Thoracic aorta (tissue), 2 donors: ENCODE measurements around the gene PDGFRB. TPM values are rescaled to one million over a fixed set of nuclear protein-coding genes. Genes with fewer than 3 reads are reported as not detected.

Experiments
- ATAC-seq: fragments of 150-250 bp; one replicate; pipeline ENCODE4 v1.8.0; 2017; ENCODE audit warnings: low read depth; ENCODE audit not compliant: insufficient number of reproducible peaks, low FRiP score
- DNase-seq: peaks from one replicate; pipeline ENCODE4 v3.0.0-alpha.2; 2020; ENCODE audit warnings: low spot score
- H3K27ac ChIP-seq, 2 donors: fragments of 200-600 bp; sonication (generic); 1 replicate in 1 of 2; 2 replicates in 1 of 2; pipeline ENCODE4 v1.5.1; 2016; ENCODE audit warnings: mild to moderate bottlenecking in 2 of 2, moderate library complexity in 2 of 2
- H3K27me3 ChIP-seq: fragments of 200-600 bp; sonication (generic); replicated peaks from 2 replicates; pipeline ENCODE4 v1.6.0; 2016; ENCODE audit warnings: mild to moderate bottlenecking; ENCODE audit not compliant: insufficient read depth
- H3K36me3 ChIP-seq: fragments of 200-600 bp; sonication (generic); one replicate; pipeline ENCODE4 v1.5.1; 2016
- H3K4me1 ChIP-seq, 2 donors: fragments of 200-600 bp; sonication (generic); 1 replicate in 1 of 2; 2 replicates in 1 of 2; pipeline versions ENCODE4 v1.5.1 to v1.6.0; 2016; ENCODE audit warnings: low read depth in 2 of 2, mild to moderate bottlenecking in 1 of 2; ENCODE audit not compliant: control insufficient read depth in 1 of 2
- H3K4me3 ChIP-seq: fragments of 200-600 bp; sonication (generic); 2 replicates; pipeline ENCODE4 v1.5.1; 2016; ENCODE audit warnings: mild to moderate bottlenecking
- H3K9me3 ChIP-seq: fragments of 200-600 bp; sonication (generic); 2 replicates; pipeline ENCODE4 v1.5.1; 2016
- total RNA-seq, 2 donors: library from RNA; depleted of rRNA; stranded (reverse); fragments of >200 nt; gene quantifications; one replicate each; pipeline versions ENCODE4 v1.1.0 to v1.2.3, GENCODE V29; 2016
- TF ChIP-seq, protein P1 (sequence below): fragments of 200-600 bp; sonication (generic); IDR thresholded peaks from one replicate; pipeline ENCODE4 v1.5.1; 2019; ENCODE audit warnings: antibody characterized with exemption

Gene PDGFRB
- total RNA-seq, 2 donors from 2014 or later, result 362 to 421 TPM

DNA sequence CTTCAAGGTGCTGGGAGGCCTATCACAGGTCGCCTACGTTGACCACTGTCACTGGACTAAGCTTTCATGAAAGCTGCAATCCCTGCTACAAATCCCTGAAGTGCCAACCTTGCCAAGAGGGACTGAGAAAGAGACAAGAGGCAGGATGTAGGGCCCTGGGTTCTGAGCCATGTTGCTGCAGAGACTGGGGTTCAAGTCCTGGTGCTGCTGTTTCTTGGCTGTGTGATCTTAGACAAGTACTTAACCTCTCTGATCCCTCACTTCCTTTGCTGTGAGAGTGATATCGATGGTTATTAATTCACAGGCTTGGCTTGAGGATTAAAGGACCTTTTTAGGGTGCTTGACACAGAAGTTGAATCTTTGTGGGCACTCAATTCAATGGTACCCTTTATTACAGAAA, 84.8 kb downstream of the PDGFRB start:
- H3K36me3 ChIP-seq, result no peaks in the 10 kb centered on the region
- H3K4me1 ChIP-seq, result peaks cover 0 to 6% of the 10 kb centered on the region in 2 donors
- no peak overlapping the region for H3K4me3 ChIP-seq
- ATAC-seq (no peak), DNase-seq (no peak)
- H3K9me3 ChIP-seq, result no peaks in the 10 kb centered on the region
- no peaks in the 10 kb centered on the region for H3K27me3 ChIP-seq
- TF ChIP-seq, protein P1, sequence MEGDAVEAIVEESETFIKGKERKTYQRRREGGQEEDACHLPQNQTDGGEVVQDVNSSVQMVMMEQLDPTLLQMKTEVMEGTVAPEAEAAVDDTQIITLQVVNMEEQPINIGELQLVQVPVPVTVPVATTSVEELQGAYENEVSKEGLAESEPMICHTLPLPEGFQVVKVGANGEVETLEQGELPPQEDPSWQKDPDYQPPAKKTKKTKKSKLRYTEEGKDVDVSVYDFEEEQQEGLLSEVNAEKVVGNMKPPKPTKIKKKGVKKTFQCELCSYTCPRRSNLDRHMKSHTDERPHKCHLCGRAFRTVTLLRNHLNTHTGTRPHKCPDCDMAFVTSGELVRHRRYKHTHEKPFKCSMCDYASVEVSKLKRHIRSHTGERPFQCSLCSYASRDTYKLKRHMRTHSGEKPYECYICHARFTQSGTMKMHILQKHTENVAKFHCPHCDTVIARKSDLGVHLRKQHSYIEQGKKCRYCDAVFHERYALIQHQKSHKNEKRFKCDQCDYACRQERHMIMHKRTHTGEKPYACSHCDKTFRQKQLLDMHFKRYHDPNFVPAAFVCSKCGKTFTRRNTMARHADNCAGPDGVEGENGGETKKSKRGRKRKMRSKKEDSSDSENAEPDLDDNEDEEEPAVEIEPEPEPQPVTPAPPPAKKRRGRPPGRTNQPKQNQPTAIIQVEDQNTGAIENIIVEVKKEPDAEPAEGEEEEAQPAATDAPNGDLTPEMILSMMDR, result no peak
- no peak overlapping the region for H3K27ac ChIP-seq

DNA sequence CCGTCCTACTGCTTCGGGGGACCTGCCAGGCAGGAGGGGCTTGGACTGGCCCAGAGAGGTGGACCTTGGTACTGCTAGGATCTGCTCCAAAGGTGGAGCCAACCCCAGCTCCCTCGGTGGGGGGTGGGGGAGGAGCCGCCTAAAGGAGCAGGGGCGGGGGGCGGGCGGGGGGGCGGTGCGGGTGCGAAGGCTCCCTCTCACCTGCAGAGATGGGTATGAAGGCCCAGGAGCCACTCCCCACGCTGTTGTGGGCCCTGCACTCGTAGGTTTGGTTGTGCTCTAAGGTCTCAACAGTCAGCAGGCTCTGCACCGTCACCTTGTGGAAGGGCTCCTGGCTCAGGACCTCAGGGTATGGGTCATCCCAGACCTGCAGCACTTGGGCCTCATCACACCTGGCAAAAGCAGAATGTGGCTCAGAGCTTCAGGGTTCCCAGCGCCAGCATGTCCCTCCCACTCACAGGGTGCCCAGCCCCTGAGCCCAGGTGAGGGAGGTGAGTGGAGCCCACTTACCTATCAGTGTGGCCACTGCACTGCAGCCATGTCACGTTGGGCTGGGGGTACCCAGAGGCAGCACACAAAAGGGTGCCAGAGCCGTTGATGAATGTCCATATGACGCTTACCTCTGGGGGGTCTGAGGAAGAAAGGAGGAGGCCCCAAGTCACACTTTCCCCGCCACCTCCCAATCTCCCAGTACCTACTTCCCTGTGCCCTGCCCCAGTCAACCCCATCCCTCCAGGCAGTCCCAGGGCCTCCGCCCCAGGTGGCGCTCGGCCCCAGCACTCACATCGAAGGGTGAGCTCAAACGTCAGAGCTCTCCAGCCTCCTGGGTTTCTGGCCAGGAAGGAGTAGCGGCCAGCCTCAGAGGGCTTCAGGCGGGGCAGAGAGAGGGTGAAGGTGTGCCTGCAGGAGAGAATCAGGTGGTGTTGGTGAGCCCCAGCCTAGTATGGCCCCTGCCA, 85.7 kb downstream of the PDGFRB start:
- Histone ChIP-seq H3K27me3 (no peaks in the 10 kb centered on the region), H3K4me1 (peaks cover 4 to 8% of the 10 kb centered on the region in 2 donors), H3K27ac (no peak overlapping the region), H3K4me3 (no peak overlapping the region), H3K36me3 (no peaks in the 10 kb centered on the region), H3K9me3 (no peaks in the 10 kb centered on the region)
- ATAC-seq (no peak), DNase-seq (no peak)
- TF ChIP-seq, protein P1, result no peak

DNA sequence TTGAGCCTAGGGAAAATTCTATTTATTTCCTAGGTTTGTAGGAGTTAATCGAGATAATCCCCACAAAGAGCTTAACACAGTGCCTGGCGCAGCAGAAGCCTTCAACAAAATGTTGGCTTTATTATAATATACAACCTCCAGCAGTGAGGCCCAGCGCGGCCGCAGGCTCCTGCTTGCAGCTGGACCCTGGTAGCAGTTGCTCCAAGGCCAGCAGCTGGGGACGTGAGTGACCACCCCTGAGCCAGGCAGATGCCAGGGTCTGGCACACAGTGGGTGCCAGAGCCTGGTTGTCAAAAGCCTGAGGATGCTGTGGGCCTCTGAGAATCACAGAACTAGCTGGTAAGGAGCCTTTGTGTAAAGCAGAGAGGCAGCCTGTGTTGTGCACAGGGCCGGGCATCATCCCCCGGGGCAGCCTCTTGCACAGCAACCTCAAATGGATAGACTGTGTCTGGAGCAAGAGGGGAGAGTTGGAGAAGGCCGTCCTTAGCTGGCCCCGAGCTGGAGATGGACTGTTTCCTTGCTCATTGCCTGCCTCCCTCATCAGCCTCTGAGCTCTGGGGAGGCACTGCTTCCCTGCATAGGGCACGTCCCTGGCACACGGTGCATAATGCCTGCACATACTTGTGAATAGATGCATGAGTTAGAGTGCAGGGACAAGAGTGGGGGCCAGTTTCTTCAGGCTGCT, 86.5 kb downstream of the PDGFRB start:
- Histone ChIP-seq H3K4me1 (peaks cover 4 to 8% of the 10 kb centered on the region in 2 donors), H3K9me3 (no peaks in the 10 kb centered on the region), H3K27me3 (no peaks in the 10 kb centered on the region), H3K36me3 (no peaks in the 10 kb centered on the region), H3K27ac (no peak overlapping the region), H3K4me3 (no peak overlapping the region)
- ATAC-seq (no peak), DNase-seq (no peak)
- TF ChIP-seq, protein P1, result no peak

DNA sequence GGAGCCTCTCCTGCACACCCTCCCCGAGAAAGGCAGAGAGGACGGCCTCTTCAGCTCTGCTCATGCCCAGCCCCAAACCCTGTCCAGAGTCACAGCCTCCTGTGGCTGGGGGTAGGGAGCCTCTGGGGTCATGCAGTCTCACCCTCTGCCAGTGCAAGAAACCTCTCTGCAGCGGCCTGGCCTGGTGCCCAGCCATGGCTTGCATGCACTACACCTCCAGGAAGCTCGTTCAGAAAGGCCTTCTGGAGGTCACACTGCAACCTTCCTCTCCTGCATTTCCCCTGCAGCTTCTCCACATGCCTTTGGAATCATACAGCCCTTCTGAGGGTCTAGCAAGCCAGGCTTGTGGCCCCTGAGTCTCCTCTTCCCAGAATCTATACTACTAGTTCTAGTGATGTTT, 87.2 kb downstream of the PDGFRB start:
- DNase-seq (no peak), ATAC-seq (no peak)
- Histone ChIP-seq H3K36me3 (no peaks in the 10 kb centered on the region), H3K27me3 (no peaks in the 10 kb centered on the region), H3K27ac (no peak overlapping the region), H3K4me3 (no peak overlapping the region), H3K4me1 (peaks cover 4 to 8% of the 10 kb centered on the region in 2 donors), H3K9me3 (no peaks in the 10 kb centered on the region)
- TF ChIP-seq, protein P1, result no peak

GRCh38 chr5:150068071-150068470, 87.6 kb downstream of the PDGFRB start:
- no peaks in the 10 kb centered on the region for H3K36me3 ChIP-seq
- TF ChIP-seq, protein P1, result no peak
- no peaks in the 10 kb centered on the region for H3K9me3 ChIP-seq
- DNase-seq (no peak), ATAC-seq (no peak)
- H3K4me3 ChIP-seq, result no peak overlapping the region
- peaks cover 4 to 8% of the 10 kb centered on the region in 2 donors for H3K4me1 ChIP-seq
- H3K27me3 ChIP-seq, result no peaks in the 10 kb centered on the region
- H3K27ac ChIP-seq, result no peak overlapping the region
